ENCODE data around the gene PCNA. TPM values are rescaled to one million over a fixed set of nuclear protein-coding genes. Genes with fewer than 3 reads are reported as not detected.

Gene PCNA
- total RNA-seq, 1 donor from 2014 or later: 87.5 TPM

- peaks cover 4% of the 10 kb centered on the region for H3K9me3 Mint-ChIP-seq
- H3K4me3 Mint-ChIP-seq: no peak overlapping the region
- peaks cover 15% of the 10 kb centered on the region for H3K4me1 Mint-ChIP-seq
- no peak for TF ChIP-seq CTCF (IDR thresholded peaks at IDR 0.05; ENCODE audit: unreplicated experiment)
- H3K27ac Mint-ChIP-seq: no peak overlapping the region
- DNase-seq (ENCODE audit: low spot score in 2 of 2, unreplicated experiment in 2 of 2): no peak
- H3K36me3 Mint-ChIP-seq: no peaks in the 10 kb centered on the region
- no peaks in the 10 kb centered on the region for H3K27me3 Mint-ChIP-seq (ENCODE audit: low read depth)
Observed at GRCh38 chr20:5159928-5160327, 40.2 kb upstream of the PCNA start.

DNA sequence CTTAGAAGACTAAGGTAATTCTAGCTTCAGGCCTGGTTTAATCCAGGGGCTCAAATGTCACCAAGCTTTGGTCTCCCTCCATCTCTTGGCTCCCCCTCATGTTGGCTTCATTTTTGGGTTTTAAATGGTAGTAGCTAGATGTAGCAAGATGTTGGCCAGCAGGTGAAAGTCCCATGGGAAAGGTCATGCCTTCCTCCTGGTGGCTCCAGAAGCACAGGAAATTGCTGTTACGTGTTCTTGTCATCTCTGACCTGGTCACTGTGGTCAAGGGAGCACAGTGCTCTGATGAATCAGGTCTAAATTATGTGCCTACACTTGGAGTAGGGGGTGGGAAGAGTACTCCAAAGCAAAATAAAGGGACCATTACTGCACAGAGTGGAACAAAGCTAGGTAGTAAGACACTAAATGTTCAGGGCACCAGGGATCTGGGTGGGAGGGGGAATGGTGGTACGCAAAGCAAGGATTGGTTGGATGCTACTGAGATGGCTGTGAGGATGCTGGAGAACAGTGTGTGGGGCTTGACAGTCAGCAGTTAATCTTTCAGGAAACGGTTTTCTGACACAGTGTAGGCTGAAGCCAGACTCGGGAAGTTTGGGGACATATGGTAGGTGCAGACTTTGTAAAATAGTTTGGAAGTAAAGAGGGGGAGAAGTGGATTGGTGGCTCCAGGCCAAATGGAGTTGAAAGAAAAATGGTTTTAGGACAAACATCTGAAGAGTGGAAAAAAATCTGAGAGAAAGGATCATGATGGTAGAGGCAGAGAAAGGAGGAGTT is 37.1 kb upstream of the PCNA start:
- H3K36me3 Mint-ChIP-seq: no peaks in the 10 kb centered on the region

GRCh38 chr20:5155404-5155803 is 35.6 kb upstream of the PCNA start:
- TF ChIP-seq CTCF (IDR thresholded peaks at IDR 0.05; ENCODE audit: unreplicated experiment): no peak
- no peak for DNase-seq (ENCODE audit: low spot score in 2 of 2, unreplicated experiment in 2 of 2)
- Mint-ChIP-seq H3K27ac (peak overlapping the region; percentile 20), H3K9me3 (no peaks in the 10 kb centered on the region), H3K27me3 (ENCODE audit: low read depth) (no peaks in the 10 kb centered on the region), H3K4me1 (peaks cover 26% of the 10 kb centered on the region), H3K4me3 (no peak overlapping the region), H3K36me3 (no peaks in the 10 kb centered on the region)

More for the DNA sequence above, 37.1 kb upstream of the PCNA start:
- Mint-ChIP-seq H3K27ac (no peak overlapping the region), H3K4me3 (no peak overlapping the region), H3K27me3 (ENCODE audit: low read depth) (no peaks in the 10 kb centered on the region), H3K4me1 (peaks cover 26% of the 10 kb centered on the region), H3K9me3 (peaks cover 4% of the 10 kb centered on the region)
- no peak for TF ChIP-seq CTCF (IDR thresholded peaks at IDR 0.05; ENCODE audit: unreplicated experiment)
- DNase-seq (ENCODE audit: low spot score in 2 of 2, unreplicated experiment in 2 of 2): no peak

GRCh38 chr20:5154543-5154925 is 34.8 kb upstream of the PCNA start:
- H3K27me3 Mint-ChIP-seq (ENCODE audit: low read depth): no peaks in the 10 kb centered on the region
- no peaks in the 10 kb centered on the region for H3K36me3 Mint-ChIP-seq
- no peak overlapping the region for H3K4me3 Mint-ChIP-seq
- H3K9me3 Mint-ChIP-seq: no peaks in the 10 kb centered on the region
- TF ChIP-seq CTCF (IDR thresholded peaks at IDR 0.05; ENCODE audit: unreplicated experiment): no peak
- H3K4me1 Mint-ChIP-seq: peaks cover 26% of the 10 kb centered on the region
- peak overlapping the region; percentile 12 for H3K27ac Mint-ChIP-seq
- DNase-seq (ENCODE audit: low spot score in 2 of 2, unreplicated experiment in 2 of 2): no peak

GRCh38 chr20:5153612-5154542 is 34.1 kb upstream of the PCNA start:
- Mint-ChIP-seq H3K36me3 (no peaks in the 10 kb centered on the region), H3K4me1 (peaks cover 26% of the 10 kb centered on the region), H3K27ac (peak overlapping the region; percentile 31), H3K27me3 (ENCODE audit: low read depth) (no peaks in the 10 kb centered on the region), H3K9me3 (no peaks in the 10 kb centered on the region), H3K4me3 (no peak overlapping the region)
- no peak for TF ChIP-seq CTCF (IDR thresholded peaks at IDR 0.05; ENCODE audit: unreplicated experiment)
- no peak for DNase-seq (ENCODE audit: low spot score in 2 of 2, unreplicated experiment in 2 of 2)

Data from mesothelial cell of epicardium (in vitro differentiated cells).